AG10803 (cell line): ENCODE measurements around the gene SLC4A2.

Experiments used
- DNase-seq: peaks from one replicate; pipeline ENCODE4 v3.0.0; 2010; ENCODE audit warnings: low read depth
- H3K4me3 ChIP-seq: 2 replicates; pipeline ENCODE4 v1.5.1; 2011; ENCODE audit warnings: mild to moderate bottlenecking, low read length, control low read depth
- TF ChIP-seq, protein P1 (sequence below): conservative IDR thresholded peaks from 2 replicates; pipeline ENCODE4 v1.5.1; 2011; ENCODE audit warnings: mild to moderate bottlenecking, low read length, control low read depth, inconsistent platforms

SLC4A2 gene

GRCh38 chr7:151100921-151101320 lies 41.5 kb downstream of the SLC4A2 start:
- no peak for DNase-seq
- TF ChIP-seq, protein P1, sequence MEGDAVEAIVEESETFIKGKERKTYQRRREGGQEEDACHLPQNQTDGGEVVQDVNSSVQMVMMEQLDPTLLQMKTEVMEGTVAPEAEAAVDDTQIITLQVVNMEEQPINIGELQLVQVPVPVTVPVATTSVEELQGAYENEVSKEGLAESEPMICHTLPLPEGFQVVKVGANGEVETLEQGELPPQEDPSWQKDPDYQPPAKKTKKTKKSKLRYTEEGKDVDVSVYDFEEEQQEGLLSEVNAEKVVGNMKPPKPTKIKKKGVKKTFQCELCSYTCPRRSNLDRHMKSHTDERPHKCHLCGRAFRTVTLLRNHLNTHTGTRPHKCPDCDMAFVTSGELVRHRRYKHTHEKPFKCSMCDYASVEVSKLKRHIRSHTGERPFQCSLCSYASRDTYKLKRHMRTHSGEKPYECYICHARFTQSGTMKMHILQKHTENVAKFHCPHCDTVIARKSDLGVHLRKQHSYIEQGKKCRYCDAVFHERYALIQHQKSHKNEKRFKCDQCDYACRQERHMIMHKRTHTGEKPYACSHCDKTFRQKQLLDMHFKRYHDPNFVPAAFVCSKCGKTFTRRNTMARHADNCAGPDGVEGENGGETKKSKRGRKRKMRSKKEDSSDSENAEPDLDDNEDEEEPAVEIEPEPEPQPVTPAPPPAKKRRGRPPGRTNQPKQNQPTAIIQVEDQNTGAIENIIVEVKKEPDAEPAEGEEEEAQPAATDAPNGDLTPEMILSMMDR: no peak
- H3K4me3 ChIP-seq: no peak overlapping the region

DNA sequence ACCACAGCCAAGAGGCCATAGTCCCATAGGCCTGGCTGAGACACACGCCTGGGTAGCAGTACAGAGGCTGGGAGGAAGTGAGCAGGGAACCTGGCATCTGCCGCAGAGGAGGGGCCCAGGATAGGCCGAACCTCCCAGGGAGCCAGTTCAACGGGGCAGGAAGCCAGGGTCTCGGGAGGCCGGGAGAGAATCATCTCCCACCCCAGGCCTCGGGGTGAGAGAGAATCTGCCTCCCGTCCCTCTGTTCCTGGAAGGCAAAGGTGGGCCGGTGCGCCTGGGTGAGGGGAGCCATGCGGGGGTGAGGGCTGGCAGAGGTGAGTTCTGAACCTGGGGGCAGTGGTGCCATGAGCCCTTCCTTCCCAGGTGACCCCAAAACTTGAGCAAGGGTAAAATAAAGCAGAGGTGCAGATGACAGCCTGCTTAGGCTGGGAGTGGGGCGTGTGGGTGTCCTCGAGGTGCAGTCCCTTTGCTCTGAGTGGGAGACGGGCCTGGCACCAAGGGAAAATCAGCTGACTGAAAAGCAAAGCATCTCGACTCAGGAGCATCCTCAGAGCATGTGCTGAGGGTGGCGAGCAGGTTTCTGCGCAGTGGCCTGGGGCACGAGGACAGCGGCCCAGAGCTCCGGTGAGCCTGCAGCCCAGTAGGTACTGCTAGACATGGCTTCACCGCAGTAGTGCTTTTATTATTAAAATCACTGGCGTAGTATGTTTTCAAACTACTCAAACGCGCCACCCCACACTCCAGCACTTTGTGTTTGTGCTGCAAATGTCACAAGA lies 42.4 kb downstream of the SLC4A2 start:
- TF ChIP-seq, protein P1: no peak
- no peak for DNase-seq

DNA sequence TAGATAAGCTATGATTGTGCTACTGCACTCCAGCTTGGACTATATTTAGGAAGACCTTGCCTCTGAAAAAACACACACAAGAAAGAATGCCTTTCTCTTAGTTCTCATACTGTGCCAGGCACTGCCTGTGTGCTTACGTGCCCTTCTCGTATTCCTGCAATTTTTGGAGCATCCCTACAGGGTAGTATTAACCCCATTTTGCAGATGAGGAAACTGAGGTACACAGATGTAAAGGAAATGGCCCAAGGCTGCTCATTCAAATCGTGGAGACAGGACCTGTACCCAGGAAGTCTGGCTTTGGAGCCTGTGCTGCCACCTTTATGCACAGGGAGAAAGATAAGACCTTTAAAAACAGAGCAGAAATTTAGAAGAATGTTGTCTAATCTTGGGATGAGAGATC lies 43.6 kb downstream of the SLC4A2 start:
- DNase-seq: no peak
- TF ChIP-seq, protein P1: no peak
- H3K4me3 ChIP-seq: no peak overlapping the region

More for the DNA sequence above, 42.4 kb downstream of the SLC4A2 start:
- no peak overlapping the region for H3K4me3 ChIP-seq

- TF ChIP-seq, protein P1: no peak
- H3K4me3 ChIP-seq: no peak overlapping the region
- DNase-seq: no peak
Measured at GRCh38 chr7:151103973-151104372, 44.6 kb downstream of the SLC4A2 start.

GRCh38 chr7:151104411-151105235 lies 45.2 kb downstream of the SLC4A2 start:
- peak; percentile 87 for DNase-seq
- TF ChIP-seq, protein P1: no peak
- H3K4me3 ChIP-seq: no peak overlapping the region

GRCh38 chr7:151107882-151108281 lies 48.5 kb downstream of the SLC4A2 start:
- H3K4me3 ChIP-seq: no peak overlapping the region
- TF ChIP-seq, protein P1: no peak
- no peak for DNase-seq
